ENCODE results near the gene TAP1.

Gene TAP1

DNA sequence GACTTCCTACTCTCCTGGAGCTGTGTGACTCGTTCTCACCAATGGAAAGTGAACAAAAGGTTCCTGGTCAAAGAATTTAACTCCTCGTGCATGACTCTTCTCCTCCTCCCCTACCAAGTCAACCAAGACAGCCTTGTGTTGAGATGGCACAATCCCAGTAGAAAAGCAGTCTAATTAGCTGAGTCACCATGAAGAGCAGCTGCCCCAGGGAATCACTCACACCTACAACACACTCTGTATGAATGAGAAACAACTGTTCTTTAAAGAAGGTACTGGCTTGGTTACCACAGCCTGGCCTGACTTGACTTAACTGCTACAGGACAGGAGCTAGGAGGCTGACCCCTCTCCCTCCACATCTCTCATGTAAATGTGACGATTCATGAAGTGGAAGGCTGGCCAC lies 33.8 kb downstream of the TAP1 start:
- TF ChIP-seq, protein P1, sequence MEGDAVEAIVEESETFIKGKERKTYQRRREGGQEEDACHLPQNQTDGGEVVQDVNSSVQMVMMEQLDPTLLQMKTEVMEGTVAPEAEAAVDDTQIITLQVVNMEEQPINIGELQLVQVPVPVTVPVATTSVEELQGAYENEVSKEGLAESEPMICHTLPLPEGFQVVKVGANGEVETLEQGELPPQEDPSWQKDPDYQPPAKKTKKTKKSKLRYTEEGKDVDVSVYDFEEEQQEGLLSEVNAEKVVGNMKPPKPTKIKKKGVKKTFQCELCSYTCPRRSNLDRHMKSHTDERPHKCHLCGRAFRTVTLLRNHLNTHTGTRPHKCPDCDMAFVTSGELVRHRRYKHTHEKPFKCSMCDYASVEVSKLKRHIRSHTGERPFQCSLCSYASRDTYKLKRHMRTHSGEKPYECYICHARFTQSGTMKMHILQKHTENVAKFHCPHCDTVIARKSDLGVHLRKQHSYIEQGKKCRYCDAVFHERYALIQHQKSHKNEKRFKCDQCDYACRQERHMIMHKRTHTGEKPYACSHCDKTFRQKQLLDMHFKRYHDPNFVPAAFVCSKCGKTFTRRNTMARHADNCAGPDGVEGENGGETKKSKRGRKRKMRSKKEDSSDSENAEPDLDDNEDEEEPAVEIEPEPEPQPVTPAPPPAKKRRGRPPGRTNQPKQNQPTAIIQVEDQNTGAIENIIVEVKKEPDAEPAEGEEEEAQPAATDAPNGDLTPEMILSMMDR (IDR thresholded peaks at IDR 0.05; ENCODE audit: low read depth, low read length) = no peak
- H3K4me3 ChIP-seq (ENCODE audit: low read depth, low read length) = no peak overlapping the region
- no peak for DNase-seq
- peaks cover 26% of the 10 kb centered on the region for H3K27me3 ChIP-seq
- no peaks in the 10 kb centered on the region for H3K4me1 ChIP-seq
- H3K36me3 ChIP-seq = no peaks in the 10 kb centered on the region
- no peaks in the 10 kb centered on the region for H3K9me3 ChIP-seq

GRCh38 chr6:32818867-32819266 lies 34.6 kb downstream of the TAP1 start:
- Histone ChIP-seq H3K36me3 (no peaks in the 10 kb centered on the region), H3K4me1 (no peaks in the 10 kb centered on the region), H3K27me3 (peaks cover 35% of the 10 kb centered on the region), H3K9me3 (no peaks in the 10 kb centered on the region), H3K4me3 (ENCODE audit: low read depth, low read length) (no peak overlapping the region)
- DNase-seq = no peak
- TF ChIP-seq, protein P1 (IDR thresholded peaks at IDR 0.05; ENCODE audit: low read depth, low read length) = no peak

GRCh38 chr6:32816746-32817204 lies 36.7 kb downstream of the TAP1 start, which contains the start of gene HLA-DOB:
Gene HLA-DOB, minus strand, starts transcription at chr6:32817002. Its CDS starts 51 bp downstream, at chr6:32816951.
- TF ChIP-seq, protein P1 (IDR thresholded peaks at IDR 0.05; ENCODE audit: low read depth, low read length) = no peak
- Histone ChIP-seq H3K27me3 (peaks cover 49% of the 10 kb centered on the region), H3K9me3 (no peaks in the 10 kb centered on the region), H3K4me1 (no peaks in the 10 kb centered on the region), H3K4me3 (ENCODE audit: low read depth, low read length) (no peak within 1 kb of the TSS), H3K36me3 (no peaks in the 10 kb centered on the region)
- DNase-seq = no peak

DNA sequence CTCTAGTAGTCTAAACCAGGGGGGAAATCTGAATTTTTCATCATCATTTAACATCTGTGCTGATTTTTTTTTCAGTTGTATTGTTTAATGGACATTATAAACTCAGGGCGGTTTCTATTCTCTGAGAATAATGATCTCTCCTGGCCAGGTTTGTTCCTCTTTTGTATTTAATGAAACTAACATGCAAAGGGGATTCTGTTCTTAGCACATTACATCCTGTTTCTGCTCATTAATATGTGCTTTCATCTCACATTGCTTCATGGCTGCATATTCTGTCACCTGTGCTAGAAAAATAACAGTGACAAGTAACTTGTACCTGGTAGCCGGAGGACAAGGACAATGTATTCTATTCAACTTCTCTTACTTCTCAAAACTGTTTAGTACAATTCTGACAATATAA lies 37.5 kb downstream of the TAP1 start:
- DNase-seq = no peak
- H3K4me1 ChIP-seq = no peaks in the 10 kb centered on the region

GRCh38 chr6:32815115-32815514 lies 38.4 kb downstream of the TAP1 start:
- H3K4me1 ChIP-seq = no peaks in the 10 kb centered on the region
- no peaks in the 10 kb centered on the region for H3K9me3 ChIP-seq
- H3K27me3 ChIP-seq = peaks cover 45% of the 10 kb centered on the region
- H3K36me3 ChIP-seq = no peaks in the 10 kb centered on the region
- DNase-seq = no peak
- TF ChIP-seq, protein P1 (IDR thresholded peaks at IDR 0.05; ENCODE audit: low read depth, low read length) = no peak
- H3K4me3 ChIP-seq (ENCODE audit: low read depth, low read length) = no peak overlapping the region

More for the DNA sequence above, 37.5 kb downstream of the TAP1 start:
- H3K36me3 ChIP-seq = no peaks in the 10 kb centered on the region
- TF ChIP-seq, protein P1 (IDR thresholded peaks at IDR 0.05; ENCODE audit: low read depth, low read length) = no peak
- H3K4me3 ChIP-seq (ENCODE audit: low read depth, low read length) = no peak overlapping the region
- H3K27me3 ChIP-seq = peaks cover 45% of the 10 kb centered on the region
- no peaks in the 10 kb centered on the region for H3K9me3 ChIP-seq

DNA sequence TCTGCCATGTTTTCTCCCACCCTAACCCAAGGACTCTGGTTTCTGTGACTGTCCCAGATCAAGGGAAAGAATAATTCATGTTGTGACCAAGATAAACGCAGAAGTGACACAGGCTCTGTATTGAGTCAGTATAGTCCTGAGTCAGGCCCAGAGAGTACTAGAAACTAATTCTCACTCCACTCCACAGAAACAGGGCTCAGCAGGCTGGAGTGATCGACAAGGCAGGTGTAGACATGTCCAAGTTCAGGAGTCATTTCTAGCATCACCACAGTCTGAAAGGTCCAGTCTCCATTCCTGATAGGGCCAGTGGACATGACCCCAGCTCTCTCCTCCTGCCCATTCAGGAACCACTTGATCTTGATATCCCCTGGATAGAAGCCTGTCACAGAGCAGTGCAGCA lies 39.4 kb downstream of the TAP1 start:
- no peaks in the 10 kb centered on the region for H3K9me3 ChIP-seq
- no peak for DNase-seq
- H3K27me3 ChIP-seq = peaks cover 45% of the 10 kb centered on the region
- no peaks in the 10 kb centered on the region for H3K36me3 ChIP-seq
- no peaks in the 10 kb centered on the region for H3K4me1 ChIP-seq
- no peak overlapping the region for H3K4me3 ChIP-seq (ENCODE audit: low read depth, low read length)
- TF ChIP-seq, protein P1 (IDR thresholded peaks at IDR 0.05; ENCODE audit: low read depth, low read length) = no peak
